Stimulated activated naive CD8-positive, alpha-beta T cell treated with anti-CD3 and anti-CD28 coated beads, Interleukin-15, amount 100 ng/mL, for 72 hours (primary cell): ENCODE data around the gene CD300LD.

Experiments used
- ATAC-seq: fragments of 150-1000 bp; cut with Tn5 transposase; 2 replicates; pipeline ENCODE4 v1.10.0; 2021; ENCODE audit warnings: mild to moderate bottlenecking, moderate library complexity
- DNase-seq, 2 donors: peaks; one replicate each; pipeline ENCODE4 v3.0.0; 2021 to 2022
- H3K27ac Mint-ChIP-seq, 2 donors: one replicate each; pipeline ENCODE4 v1.8.0; 2022; ENCODE audit warnings: mild to moderate bottlenecking in 2 of 2, mixed read lengths in 2 of 2, moderate library complexity in 2 of 2
- H3K27me3 Mint-ChIP-seq: one replicate; pipeline ENCODE4 v1.8.0; 2022; ENCODE audit warnings: mixed read lengths
- H3K4me1 Mint-ChIP-seq: one replicate; pipeline ENCODE4 v1.8.0; 2022; ENCODE audit warnings: mild to moderate bottlenecking, mixed read lengths
- H3K4me3 Mint-ChIP-seq, 2 donors: one replicate each; pipeline ENCODE4 v1.8.0; 2022; ENCODE audit warnings: mild to moderate bottlenecking in 2 of 2, mixed read lengths in 2 of 2, moderate library complexity in 1 of 2
- H3K9me3 Mint-ChIP-seq, 2 donors: one replicate each; pipeline ENCODE4 v1.8.0; 2022; ENCODE audit warnings: mixed read lengths in 2 of 2

The CD300LD gene

DNA sequence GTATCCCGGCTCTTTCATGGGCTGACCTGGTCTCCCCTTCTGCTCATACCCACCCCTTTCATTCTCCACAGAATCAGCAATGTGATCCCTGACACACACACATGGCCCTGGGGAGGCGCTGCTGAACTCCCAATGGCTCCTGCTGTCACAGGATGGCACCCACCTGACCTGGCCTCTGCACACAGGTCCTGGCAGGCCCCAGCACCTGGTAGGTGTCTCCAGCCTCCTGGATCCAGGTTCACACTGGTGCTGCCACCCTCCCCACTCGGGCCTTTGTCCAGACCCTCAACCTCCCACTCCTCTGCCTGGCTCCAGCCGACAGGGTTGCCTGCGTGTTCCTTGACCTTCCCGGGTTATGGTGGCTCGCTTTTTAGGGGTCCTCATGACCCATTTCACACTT is 44.8 kb downstream of the CD300LD start:
- ATAC-seq (no peak), DNase-seq (no peak)
- Mint-ChIP-seq H3K9me3 (no peaks in the 10 kb centered on the region), H3K4me3 (no peak overlapping the region), H3K27ac (peak overlapping the region in 1 of 2 donors; percentile 44), H3K27me3 (no peaks in the 10 kb centered on the region), H3K4me1 (peaks cover 11% of the 10 kb centered on the region)

DNA sequence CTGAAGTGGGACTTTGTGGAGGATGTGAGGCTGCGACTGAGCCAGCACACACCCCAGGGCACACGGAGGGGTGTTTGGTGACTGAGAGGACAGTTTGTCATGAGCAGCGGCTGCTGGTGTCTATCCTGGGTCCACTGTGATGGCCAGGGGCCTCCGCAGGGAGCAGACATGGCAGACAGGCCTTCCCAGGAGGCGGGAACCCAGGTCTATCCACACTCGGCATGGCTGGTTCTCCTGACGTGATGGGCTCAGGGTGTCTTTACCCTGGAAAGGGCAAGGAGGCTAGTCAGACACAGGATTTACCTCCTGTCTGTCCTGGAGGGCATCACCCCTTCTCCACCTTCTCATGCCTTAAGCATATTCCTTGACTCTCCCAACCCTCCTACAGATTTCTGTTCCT is 45.5 kb downstream of the CD300LD start:
- peaks cover 11% of the 10 kb centered on the region for H3K4me1 Mint-ChIP-seq
- ATAC-seq (no peak), DNase-seq (no peak)
- H3K27me3 Mint-ChIP-seq = no peaks in the 10 kb centered on the region
- H3K4me3 Mint-ChIP-seq = no peak overlapping the region
- H3K9me3 Mint-ChIP-seq = no peaks in the 10 kb centered on the region
- H3K27ac Mint-ChIP-seq = no peak overlapping the region

DNA sequence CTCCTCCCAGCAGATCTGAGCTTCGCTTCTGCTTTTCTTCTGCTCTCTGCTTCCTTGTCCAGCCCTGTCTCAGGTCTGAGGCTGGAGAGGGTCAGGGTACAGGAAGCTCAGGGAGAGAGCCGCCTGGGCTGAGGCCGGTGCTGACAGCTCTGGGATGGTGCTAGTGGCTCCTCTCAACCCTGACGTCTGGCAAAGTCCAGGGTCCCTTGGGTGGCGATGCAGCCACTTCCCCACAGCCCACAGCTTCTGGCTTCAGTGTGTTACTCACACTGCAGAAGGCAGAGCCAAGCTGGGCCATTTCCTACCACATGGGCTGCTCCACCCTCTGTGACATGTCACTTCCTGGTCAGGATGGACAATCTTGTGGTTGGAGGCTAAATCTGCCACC is 46.2 kb downstream of the CD300LD start, which contains the start of gene CD300C:
Gene CD300C, minus strand, starts transcription at position 273 of the 388 bp plus-strand sequence. CDS start 333 bp downstream, outside the sequence.
- ATAC-seq = no peak
- Mint-ChIP-seq H3K4me1 (peaks cover 11% of the 10 kb centered on the region), H3K27me3 (no peaks in the 10 kb centered on the region), H3K4me3 (no peak within 1 kb of the TSS), H3K9me3 (no peaks in the 10 kb centered on the region), H3K27ac (no peak within 1 kb of the TSS)
- no peak for DNase-seq

DNA sequence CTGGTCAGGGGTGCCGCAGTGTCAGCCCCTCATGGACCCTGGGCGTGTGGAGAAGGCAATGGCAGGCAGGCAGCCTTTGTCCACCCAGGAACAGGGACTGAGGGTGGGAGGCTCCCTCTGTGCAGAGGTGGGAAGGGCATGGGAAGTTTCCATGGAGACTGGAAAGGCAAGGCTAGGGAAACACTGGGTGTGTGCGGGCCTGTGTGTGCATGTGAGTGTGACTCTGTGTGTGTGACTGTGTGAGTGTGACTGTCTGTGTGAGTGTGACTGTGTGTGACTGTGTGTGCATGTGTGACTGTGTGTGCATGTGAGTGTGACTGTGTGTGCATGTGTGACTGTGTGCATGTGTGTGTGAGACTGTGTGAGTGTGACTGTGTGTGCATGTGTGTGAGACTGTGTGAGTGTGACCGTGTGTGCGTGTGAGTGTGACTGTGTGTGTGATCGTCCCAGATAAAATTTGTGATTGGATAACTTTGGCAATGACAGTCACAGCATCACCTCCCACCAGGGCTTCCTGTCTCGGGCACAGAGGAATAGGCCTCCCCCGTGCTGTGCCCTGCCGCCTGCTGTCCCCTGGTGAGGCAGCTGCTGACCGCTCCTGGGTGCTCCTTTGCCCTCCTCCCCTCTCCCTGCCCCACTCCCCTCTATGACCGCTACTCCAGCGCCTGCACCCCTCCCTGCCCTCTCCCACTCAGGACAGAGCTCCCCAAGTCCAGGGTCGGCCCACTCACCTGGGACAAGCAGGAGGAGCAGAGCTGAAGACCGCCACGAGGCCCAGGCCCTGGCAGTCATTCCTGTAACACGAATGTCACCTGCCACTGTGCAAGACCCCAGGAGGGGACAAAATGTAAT is 46.9 kb downstream of the CD300LD start:
- Mint-ChIP-seq H3K4me1 (peaks cover 11% of the 10 kb centered on the region), H3K27ac (no peak overlapping the region), H3K27me3 (peaks cover 4% of the 10 kb centered on the region), H3K4me3 (no peak overlapping the region), H3K9me3 (no peaks in the 10 kb centered on the region)
- DNase-seq = no peak
- no peak for ATAC-seq

DNA sequence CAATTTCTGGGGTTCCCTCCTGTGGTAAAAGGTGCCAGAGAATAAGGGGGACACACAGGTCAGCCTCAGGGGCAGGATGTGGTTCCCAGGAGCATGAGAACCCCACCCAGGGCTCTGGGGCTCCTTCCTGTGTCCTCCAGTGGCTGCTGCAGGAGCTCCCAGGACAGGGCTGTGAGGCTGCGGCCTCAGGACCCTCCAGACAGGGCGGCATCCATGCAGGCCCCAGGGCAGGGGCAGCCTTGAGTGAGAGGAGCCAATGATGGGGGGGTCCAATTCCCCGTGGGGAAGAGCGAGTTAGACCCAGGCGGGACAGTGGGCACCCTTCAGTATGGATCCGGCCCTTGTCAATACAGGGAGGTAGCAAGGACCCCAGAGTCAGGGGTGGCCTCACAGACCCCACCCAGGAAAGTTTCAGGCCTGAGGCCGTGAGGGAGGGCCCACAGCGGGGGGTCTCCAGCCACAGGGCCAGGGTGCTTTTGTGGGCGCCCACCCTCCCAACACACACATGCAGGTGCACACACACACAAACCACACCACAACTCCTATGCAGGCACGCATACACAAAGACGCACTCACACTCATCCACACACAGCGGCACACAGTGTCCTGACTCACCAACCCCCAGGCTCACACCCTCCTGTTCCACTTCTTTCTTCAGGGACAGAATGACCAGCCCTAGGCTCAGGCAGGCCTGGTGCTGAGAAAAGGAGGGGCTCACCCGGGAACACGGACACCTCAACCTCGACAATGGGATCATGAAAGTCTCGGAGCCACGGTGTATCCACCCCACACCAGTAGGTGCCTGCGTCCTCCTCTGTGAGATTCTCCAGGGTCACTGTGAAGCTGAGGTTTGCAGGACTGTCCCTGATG is 48.0 kb downstream of the CD300LD start:
- Mint-ChIP-seq H3K9me3 (no peaks in the 10 kb centered on the region), H3K4me1 (peaks cover 11% of the 10 kb centered on the region), H3K27me3 (peaks cover 14% of the 10 kb centered on the region), H3K4me3 (no peak overlapping the region), H3K27ac (no peak overlapping the region)
- no peak for ATAC-seq
- no peak for DNase-seq

DNA sequence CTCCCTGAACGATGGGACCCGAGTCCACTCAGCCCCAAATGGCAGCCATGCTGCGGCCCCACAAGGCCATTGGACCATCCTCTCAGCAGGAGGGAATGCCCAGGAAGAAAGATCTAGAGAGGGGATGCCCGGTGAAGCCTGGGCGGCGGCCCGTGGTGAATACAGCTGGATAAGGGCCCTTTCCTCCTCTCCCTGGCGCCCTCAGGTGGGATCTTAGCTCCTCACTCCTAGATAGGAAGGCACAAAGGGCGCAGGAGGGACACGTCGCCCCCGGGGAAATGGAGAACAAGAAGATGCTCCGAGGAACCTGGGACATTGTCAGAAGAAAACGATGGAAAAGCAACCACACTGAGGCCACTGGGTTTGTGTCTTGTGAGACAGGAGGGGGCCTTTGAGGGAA is 48.7 kb downstream of the CD300LD start:
- DNase-seq (no peak), ATAC-seq (no peak)
- Mint-ChIP-seq H3K9me3 (no peaks in the 10 kb centered on the region), H3K27me3 (peaks cover 20% of the 10 kb centered on the region), H3K4me1 (peaks cover 11% of the 10 kb centered on the region), H3K4me3 (no peak overlapping the region), H3K27ac (no peak overlapping the region)

DNA sequence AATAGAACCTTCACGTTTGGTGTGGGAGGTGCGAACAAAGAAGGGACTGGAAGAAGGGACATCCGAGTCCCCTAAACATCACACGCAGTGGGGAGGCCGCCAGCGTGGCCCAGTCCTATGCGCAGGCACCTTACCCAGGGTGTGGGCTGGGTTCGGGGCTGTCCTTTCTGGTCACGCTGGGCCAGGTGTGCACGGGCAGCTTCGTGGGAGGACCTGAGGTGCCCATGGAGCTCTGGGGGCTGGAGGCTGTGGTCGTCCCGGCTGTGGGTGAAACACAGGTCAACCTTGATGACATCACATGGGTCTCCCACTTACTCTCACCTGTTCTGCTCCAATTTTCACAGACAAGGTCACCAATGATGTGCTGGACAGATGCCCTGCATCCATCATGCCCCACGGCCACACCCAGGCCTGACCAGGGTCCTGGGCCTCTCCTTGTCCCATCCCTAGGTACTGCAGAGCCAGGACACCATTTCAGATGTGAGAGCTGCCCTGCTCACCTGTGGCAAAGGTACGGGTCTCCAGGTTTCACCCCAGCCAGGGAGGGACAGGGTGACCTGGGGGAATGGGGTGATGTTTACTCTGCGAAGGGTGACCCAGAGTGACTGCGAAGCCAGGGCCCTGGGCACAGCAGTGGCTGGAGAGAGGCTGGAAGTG is 49.2 kb downstream of the CD300LD start:
- ATAC-seq (no peak), DNase-seq (no peak)
- Mint-ChIP-seq H3K4me1 (peaks cover 6% of the 10 kb centered on the region), H3K9me3 (no peaks in the 10 kb centered on the region), H3K27me3 (peaks cover 20% of the 10 kb centered on the region), H3K27ac (peak overlapping the region in 1 of 2 donors; percentile 80), H3K4me3 (no peak overlapping the region)

DNA sequence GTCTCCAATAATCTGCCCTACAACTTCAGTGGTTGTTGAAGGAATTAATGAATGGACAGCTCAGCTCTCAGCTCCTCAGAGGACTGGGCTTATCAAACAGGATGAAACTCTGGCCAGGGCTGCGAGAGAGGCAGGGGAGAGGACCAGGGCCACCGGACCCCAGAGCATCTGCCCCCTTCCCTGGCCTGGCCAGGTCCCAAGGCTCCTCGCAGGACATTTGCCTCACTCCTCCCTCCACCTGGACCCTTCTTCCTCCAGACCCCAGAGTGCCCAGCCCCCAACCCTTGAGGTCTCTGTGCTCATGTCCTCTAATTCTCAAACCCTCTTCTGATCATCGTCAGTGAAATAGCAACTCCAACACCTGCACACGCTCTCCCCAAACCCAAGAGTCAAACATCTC is 49.9 kb downstream of the CD300LD start:
- ATAC-seq = no peak
- Mint-ChIP-seq H3K9me3 (no peaks in the 10 kb centered on the region), H3K27me3 (peaks cover 22% of the 10 kb centered on the region), H3K27ac (no peak overlapping the region), H3K4me3 (no peak overlapping the region), H3K4me1 (no peaks in the 10 kb centered on the region)
- no peak for DNase-seq

DNA sequence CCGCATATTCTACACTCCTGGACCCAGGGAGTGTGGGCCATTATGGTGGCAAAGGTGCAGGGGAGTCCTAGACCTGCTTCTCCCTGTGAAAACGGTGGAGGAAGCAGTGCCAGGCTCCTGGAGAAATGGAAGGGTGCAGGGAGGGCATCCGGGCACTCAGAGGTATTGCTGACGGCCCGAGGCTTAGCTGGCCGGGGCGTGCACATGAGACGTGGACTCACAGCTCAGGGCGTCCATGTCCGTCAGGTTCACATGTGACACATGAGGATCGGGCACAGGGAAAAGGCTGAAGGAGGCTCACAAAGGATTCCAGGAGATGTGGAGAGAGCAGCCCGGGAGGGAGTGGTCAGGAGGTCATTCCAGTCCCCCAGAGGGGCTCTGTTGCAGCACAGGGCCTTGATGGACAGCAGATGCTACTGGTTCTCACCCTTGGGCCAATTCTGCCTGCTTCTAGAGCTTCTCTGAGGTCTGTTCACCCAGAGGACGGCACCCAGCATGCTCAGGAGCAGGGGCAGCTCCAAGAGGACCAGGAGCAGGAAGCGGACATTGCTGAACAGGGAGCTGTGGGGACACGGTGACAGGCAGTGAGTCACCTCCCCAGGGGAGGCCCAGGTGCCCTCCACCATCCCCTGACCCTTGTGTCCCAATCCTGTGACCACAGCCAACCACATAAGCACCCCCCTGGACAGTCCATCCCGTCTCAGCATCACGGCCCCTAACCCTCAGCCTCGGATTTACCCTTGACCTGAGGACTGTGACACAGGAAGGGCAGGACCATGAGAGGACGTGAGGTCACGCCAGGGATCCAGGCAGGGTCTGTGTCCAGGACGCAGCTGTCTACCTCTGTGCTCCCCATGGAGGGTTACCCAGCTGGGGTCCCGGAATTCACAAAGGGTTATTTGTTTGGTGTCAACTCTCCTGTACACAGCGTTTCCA is 50.6 kb downstream of the CD300LD start:
- no peak overlapping the region for H3K4me3 Mint-ChIP-seq
- H3K4me1 Mint-ChIP-seq = no peaks in the 10 kb centered on the region
- H3K27ac Mint-ChIP-seq = no peak overlapping the region
- no peak for ATAC-seq
- H3K27me3 Mint-ChIP-seq = peaks cover 29% of the 10 kb centered on the region
- no peak for DNase-seq
- no peaks in the 10 kb centered on the region for H3K9me3 Mint-ChIP-seq

DNA sequence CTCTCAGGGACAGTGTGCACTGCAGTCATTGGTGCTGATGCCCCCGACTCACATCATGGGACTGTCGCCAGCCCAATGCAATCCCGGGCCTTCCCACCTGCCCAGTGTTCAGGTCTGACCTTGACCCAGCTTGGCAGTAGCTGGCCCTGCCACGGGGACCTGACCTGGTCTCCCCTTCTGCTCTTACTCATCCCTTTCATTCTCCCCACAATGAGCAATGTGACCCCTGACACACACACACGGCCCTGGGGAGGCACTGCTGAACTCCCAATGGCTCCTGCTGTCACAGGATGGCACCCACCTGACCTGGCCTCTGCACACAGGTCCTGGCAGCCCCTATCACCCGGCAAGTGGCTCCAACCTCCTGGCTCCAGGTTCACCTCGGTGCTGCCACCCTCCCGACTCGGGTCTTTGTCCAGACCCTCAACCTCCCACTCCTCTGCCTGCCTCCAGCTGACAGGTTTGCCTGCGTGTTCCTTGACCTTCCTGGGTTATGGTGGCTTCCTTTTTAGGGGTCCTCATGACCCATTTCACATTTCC is 52.7 kb downstream of the CD300LD start:
- peak overlapping the region in 1 of 2 donors; percentile 11 for H3K27ac Mint-ChIP-seq
- no peak for ATAC-seq
- H3K4me3 Mint-ChIP-seq = no peak overlapping the region
- DNase-seq = no peak
- no peaks in the 10 kb centered on the region for H3K4me1 Mint-ChIP-seq
- H3K27me3 Mint-ChIP-seq = peaks cover 34% of the 10 kb centered on the region
- H3K9me3 Mint-ChIP-seq = no peaks in the 10 kb centered on the region

DNA sequence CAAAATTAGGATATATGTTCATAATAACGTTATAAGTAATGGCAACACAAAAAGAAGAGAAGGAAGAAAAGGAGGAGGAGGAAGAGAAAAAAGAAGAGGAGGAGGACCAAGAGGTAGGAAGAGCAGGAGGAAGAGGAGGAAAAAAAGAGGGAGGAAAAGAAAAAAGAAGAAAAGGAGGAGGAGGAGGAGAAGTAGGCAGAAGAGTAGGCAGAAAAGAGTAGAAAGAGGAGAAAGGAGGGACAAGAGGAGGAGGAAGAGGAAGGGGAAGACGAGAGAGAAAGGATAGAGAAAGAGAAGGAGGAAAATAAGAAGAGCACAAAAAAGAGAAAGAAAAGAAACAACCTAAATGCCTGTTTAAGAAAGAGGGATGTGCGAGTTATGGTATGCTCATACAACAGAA is 55.2 kb downstream of the CD300LD start:
- H3K27ac Mint-ChIP-seq = no peak overlapping the region
- H3K9me3 Mint-ChIP-seq = no peaks in the 10 kb centered on the region
- ATAC-seq (no peak), DNase-seq (no peak)
- peaks cover 13% of the 10 kb centered on the region for H3K4me1 Mint-ChIP-seq
- peaks cover 50% of the 10 kb centered on the region for H3K27me3 Mint-ChIP-seq
- no peak overlapping the region for H3K4me3 Mint-ChIP-seq

DNA sequence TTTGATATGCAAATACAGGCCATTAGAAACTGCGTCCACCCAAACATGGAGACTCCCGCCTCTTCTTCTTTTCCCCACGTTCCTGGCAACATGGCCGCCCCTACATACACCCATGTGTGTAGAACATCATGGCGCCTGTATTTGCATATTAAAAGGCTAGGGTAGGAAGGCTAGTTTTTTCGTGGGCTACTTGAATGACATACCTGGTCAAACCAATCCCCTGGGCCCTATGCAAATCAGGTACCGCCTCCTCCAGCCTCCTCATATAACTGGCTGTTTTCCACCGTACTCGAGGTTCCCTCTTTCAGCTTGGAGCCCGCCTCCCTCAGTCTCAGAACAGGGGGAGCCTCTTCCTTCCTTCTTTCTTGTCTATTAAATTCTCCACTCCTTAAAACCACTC is 60.0 kb downstream of the CD300LD start:
- peak overlapping the region in 1 of 2 donors; percentile 1 for H3K4me3 Mint-ChIP-seq
- no peaks in the 10 kb centered on the region for H3K9me3 Mint-ChIP-seq
- peaks cover 13% of the 10 kb centered on the region for H3K4me1 Mint-ChIP-seq
- H3K27ac Mint-ChIP-seq = no peak overlapping the region
- ATAC-seq = peak; percentile 35
- peaks cover 38% of the 10 kb centered on the region for H3K27me3 Mint-ChIP-seq
- peak in 1 of 2 donors; percentile 9 for DNase-seq

DNA sequence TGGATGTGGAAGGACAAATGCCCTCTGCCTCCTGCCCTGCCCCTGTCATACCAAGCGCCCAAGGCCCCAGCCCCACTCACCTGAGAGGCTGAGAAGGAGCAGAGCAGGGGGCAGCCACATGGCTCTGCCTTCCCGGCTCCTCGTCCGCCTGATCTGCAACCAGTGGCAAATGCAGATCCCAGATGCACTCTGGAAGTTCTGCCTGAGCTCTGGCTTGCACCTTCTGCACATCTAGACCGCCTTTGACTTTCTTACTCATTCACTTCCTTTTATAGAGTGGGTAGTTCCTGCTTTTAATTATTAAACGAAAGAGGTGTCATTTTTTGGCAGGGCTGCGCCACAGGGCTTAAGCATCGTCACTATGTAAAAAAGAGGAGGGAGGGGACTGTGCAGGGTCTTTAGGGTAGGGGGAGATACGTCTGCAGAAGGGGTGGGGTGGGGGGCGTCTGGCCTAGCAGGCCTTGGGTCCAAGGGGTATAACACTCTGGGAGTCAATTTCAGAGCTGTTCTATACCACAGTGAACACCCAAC is 60.8 kb downstream of the CD300LD start, which contains the start of gene CD300LB:
Gene CD300LB, minus strand, starts transcription at position 245 of the 531 bp plus-strand sequence. Its CDS starts 125 bp downstream, at position 120.
- H3K4me1 Mint-ChIP-seq = peaks cover 13% of the 10 kb centered on the region
- peak within 1 kb of the TSS in 1 of 2 donors; percentile 1 for H3K4me3 Mint-ChIP-seq
- peaks cover 35% of the 10 kb centered on the region for H3K27me3 Mint-ChIP-seq
- ATAC-seq = no peak
- H3K27ac Mint-ChIP-seq = no peak within 1 kb of the TSS
- peak in 1 of 2 donors; percentile 5 for DNase-seq
- no peaks in the 10 kb centered on the region for H3K9me3 Mint-ChIP-seq

DNA sequence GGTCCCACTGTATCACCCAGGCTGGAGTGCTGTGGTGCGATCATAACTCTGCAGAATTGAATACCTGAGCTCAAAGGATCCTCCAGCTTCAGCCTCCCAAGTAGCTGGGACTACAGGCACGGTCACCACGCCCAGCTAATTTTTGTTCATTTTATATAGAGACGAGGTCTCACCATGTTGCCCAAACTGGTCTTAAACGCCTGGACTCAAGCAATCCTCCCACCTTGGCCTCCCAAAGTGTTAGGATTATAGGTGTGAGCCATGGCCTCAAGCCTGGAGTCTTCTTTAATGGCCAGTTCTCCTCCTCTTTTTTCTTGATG is 61.3 kb downstream of the CD300LD start:
- no peak for ATAC-seq
- no peaks in the 10 kb centered on the region for H3K9me3 Mint-ChIP-seq
- H3K27ac Mint-ChIP-seq = no peak overlapping the region
- H3K4me1 Mint-ChIP-seq = peaks cover 13% of the 10 kb centered on the region
- H3K27me3 Mint-ChIP-seq = peaks cover 36% of the 10 kb centered on the region
- DNase-seq = peak in 1 of 2 donors; percentile 4
- no peak overlapping the region for H3K4me3 Mint-ChIP-seq
